Prostate gland (tissue), 2 donors: ENCODE measurements around the gene FHIT.

Experiments used
- POLR2A ChIP-seq: fragments of 450-650 bp; IDR thresholded peaks from one replicate; pipeline ENCODE4 v1.6.1; 2016; ENCODE audit warnings: antibody characterized with exemption, mild to moderate bottlenecking
- POLR2AphosphoS5 ChIP-seq: sonication (generic); formaldehyde crosslinking; IDR thresholded peaks from one replicate; pipeline ENCODE4 v1.6.1; 2017; ENCODE audit warnings: antibody characterized with exemption
- TF ChIP-seq, protein P1 (sequence below), 4 experiments: fragments of 200-600 bp in 2 of 4; fragments of 450-650 bp in 2 of 4; sonication (generic) in 2 of 4; IDR thresholded peaks; 1 replicate in 3 of 4; 2 replicates in 1 of 4; pipeline ENCODE4 v1.5.1; 2016 to 2019; ENCODE audit warnings: antibody characterized with exemption in 4 of 4, mild to moderate bottlenecking in 2 of 4, moderate library complexity in 2 of 4

DNA sequence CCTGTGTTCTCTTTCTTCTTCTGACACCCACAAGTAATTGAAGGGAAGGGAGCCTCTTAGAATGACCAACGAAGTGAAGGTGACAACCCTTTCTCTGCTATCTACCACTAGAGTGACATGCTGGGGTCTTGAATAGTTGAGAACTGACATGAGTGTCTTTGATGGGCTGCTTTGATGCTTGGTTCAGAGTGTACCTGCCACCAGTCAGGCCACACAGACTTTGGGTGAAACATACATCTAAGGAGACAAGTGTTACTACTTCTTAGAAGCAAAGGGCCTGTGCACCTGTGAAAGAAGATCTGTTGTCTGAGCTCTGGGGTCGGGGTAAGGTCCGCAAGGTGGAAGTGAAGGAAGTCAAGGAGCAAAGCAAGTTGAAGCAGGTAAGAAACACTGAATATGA is 1160.7 kb downstream of the FHIT start:
- TF ChIP-seq POLR2AphosphoS5 (no peak), POLR2A (no peak)
- TF ChIP-seq, protein P1, sequence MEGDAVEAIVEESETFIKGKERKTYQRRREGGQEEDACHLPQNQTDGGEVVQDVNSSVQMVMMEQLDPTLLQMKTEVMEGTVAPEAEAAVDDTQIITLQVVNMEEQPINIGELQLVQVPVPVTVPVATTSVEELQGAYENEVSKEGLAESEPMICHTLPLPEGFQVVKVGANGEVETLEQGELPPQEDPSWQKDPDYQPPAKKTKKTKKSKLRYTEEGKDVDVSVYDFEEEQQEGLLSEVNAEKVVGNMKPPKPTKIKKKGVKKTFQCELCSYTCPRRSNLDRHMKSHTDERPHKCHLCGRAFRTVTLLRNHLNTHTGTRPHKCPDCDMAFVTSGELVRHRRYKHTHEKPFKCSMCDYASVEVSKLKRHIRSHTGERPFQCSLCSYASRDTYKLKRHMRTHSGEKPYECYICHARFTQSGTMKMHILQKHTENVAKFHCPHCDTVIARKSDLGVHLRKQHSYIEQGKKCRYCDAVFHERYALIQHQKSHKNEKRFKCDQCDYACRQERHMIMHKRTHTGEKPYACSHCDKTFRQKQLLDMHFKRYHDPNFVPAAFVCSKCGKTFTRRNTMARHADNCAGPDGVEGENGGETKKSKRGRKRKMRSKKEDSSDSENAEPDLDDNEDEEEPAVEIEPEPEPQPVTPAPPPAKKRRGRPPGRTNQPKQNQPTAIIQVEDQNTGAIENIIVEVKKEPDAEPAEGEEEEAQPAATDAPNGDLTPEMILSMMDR (IDR thresholded peaks at IDR 0.05) = no peak
